Vagina (tissue), 2 donors: Measurements from ENCODE around the gene TIAM2. TPM values are rescaled to one million over a fixed set of nuclear protein-coding genes. Genes with fewer than 3 reads are reported as not detected.
"Not testable (repeated sequence)": the region's sequence is repeated elsewhere in the genome, so short reads cannot be mapped to it uniquely, and the experiment has no call there.

ENCODE experiments used
- DNase-seq, 2 donors: peaks; one replicate each; pipeline ENCODE4 v3.0.0-alpha.2; 2017; ENCODE audit errors: extremely low spot score in 2 of 2
- H3K27ac ChIP-seq: fragments of 200-600 bp; sonication (generic); one replicate; pipeline ENCODE4 v1.5.1; 2019
- H3K27me3 ChIP-seq: fragments of 200-600 bp; sonication (generic); one replicate; pipeline ENCODE4 v1.5.1; 2019
- H3K36me3 ChIP-seq, 2 donors: fragments of 200-600 bp; sonication (generic); one replicate each; pipeline ENCODE4 v1.5.1; 2017 to 2019
- H3K4me1 ChIP-seq: fragments of 200-600 bp; sonication (generic); one replicate; pipeline ENCODE4 v1.5.1; 2019
- H3K4me3 ChIP-seq, 2 donors: fragments of 200-600 bp; sonication (generic); 1 replicate in 1 of 2; 2 replicates in 1 of 2; pipeline ENCODE4 v1.5.1; 2016 to 2019
- H3K9me3 ChIP-seq: fragments of 200-600 bp; sonication (generic); one replicate; pipeline ENCODE4 v1.5.1; 2019
- CTCF ChIP-seq, 3 experiments: fragments of 450-650 bp in 2 of 3; fragments of 200-600 bp in 1 of 3; sonication (generic) in 1 of 3; IDR thresholded peaks; one replicate each; pipeline ENCODE4 v1.5.1; 2017 to 2019; ENCODE audit warnings: antibody characterized with exemption in 3 of 3, mild to moderate bottlenecking in 2 of 3, moderate library complexity in 2 of 3
- POLR2A ChIP-seq, 2 donors: fragments of 450-650 bp; IDR thresholded peaks; one replicate each; pipeline ENCODE4 v1.6.1; 2017; ENCODE audit warnings: antibody characterized with exemption in 2 of 2, mild to moderate bottlenecking in 2 of 2, moderate library complexity in 2 of 2
- POLR2AphosphoS5 ChIP-seq, 2 donors: sonication (generic); formaldehyde crosslinking; IDR thresholded peaks; one replicate each; pipeline ENCODE4 v1.9.0; 2017; ENCODE audit warnings: antibody characterized with exemption in 2 of 2, mild to moderate bottlenecking in 2 of 2, low read depth in 1 of 2; ENCODE audit not compliant: insufficient read depth in 1 of 2
- intact Hi-C: fragments of 100-400 bp; cut with DNase I; formaldehyde crosslinking; loops from one replicate; pipeline ENCODE4 v1.15.1; 2023
- total RNA-seq: library from RNA; depleted of rRNA; stranded (reverse); fragments of >200 nt; gene quantifications from one replicate; pipeline ENCODE4 v1.2.3, GENCODE V29; 2016

TIAM2 gene
- total RNA-seq, 1 donor from 2014 or later: 11.5 TPM

GRCh38 chr6:155091756-155092155 is 96.6 kb downstream of the TIAM2 start:
- Histone ChIP-seq H3K9me3 (no peaks in the 10 kb centered on the region), H3K4me1 (no peaks in the 10 kb centered on the region), H3K36me3 (no peaks in the 10 kb centered on the region), H3K27ac (no peak overlapping the region), H3K27me3 (no peaks in the 10 kb centered on the region), H3K4me3 (no peak overlapping the region)
- intact Hi-C loops: no loop called here
- no peak for DNase-seq
- no peak for TF ChIP-seq POLR2A (IDR thresholded peaks at IDR 0.05)
- TF ChIP-seq POLR2AphosphoS5 (IDR thresholded peaks at IDR 0.05; ENCODE audit: insufficient read depth in 1 of 2, low read depth in 1 of 2): no peak
- no peak for TF ChIP-seq CTCF (IDR thresholded peaks at IDR 0.05)

- Histone ChIP-seq H3K9me3 (no peaks in the 10 kb centered on the region), H3K36me3 (no peaks in the 10 kb centered on the region), H3K4me1 (no peaks in the 10 kb centered on the region), H3K4me3 (no peak overlapping the region), H3K27ac (no peak overlapping the region), H3K27me3 (no peaks in the 10 kb centered on the region)
- no peak for TF ChIP-seq POLR2AphosphoS5 (IDR thresholded peaks at IDR 0.05; ENCODE audit: insufficient read depth in 1 of 2, low read depth in 1 of 2)
- no peak for TF ChIP-seq POLR2A (IDR thresholded peaks at IDR 0.05)
- TF ChIP-seq CTCF (IDR thresholded peaks at IDR 0.05): no peak
- intact Hi-C loops: no loop called here
- DNase-seq: no peak
Observed at GRCh38 chr6:155093430-155093829, 98.3 kb downstream of the TIAM2 start.

GRCh38 chr6:155100087-155100486 is 105.0 kb downstream of the TIAM2 start:
- no peak for DNase-seq
- TF ChIP-seq CTCF (IDR thresholded peaks at IDR 0.05) (no peak), POLR2A (IDR thresholded peaks at IDR 0.05) (no peak), POLR2AphosphoS5 (IDR thresholded peaks at IDR 0.05; ENCODE audit: insufficient read depth in 1 of 2, low read depth in 1 of 2) (no peak)
- Histone ChIP-seq H3K36me3 (no peaks in the 10 kb centered on the region), H3K4me3 (no peak overlapping the region), H3K4me1 (no peaks in the 10 kb centered on the region), H3K27me3 (no peaks in the 10 kb centered on the region), H3K27ac (no peak overlapping the region), H3K9me3 (no peaks in the 10 kb centered on the region)
- intact Hi-C loops: no loop called here

- Histone ChIP-seq H3K27ac (no peak overlapping the region), H3K4me3 (no peak overlapping the region), H3K27me3 (no peaks in the 10 kb centered on the region), H3K9me3 (no peaks in the 10 kb centered on the region), H3K4me1 (no peaks in the 10 kb centered on the region), H3K36me3 (no peaks in the 10 kb centered on the region)
- intact Hi-C loops: no loop called here
- no peak for DNase-seq
- TF ChIP-seq POLR2A (IDR thresholded peaks at IDR 0.05) (no peak), POLR2AphosphoS5 (IDR thresholded peaks at IDR 0.05; ENCODE audit: insufficient read depth in 1 of 2, low read depth in 1 of 2) (no peak), CTCF (IDR thresholded peaks at IDR 0.05) (no peak)
Observed at GRCh38 chr6:155100591-155100990, 105.5 kb downstream of the TIAM2 start.

GRCh38 chr6:155103083-155103645 is 108.0 kb downstream of the TIAM2 start:
- H3K4me1 ChIP-seq, DNase-seq, H3K27ac ChIP-seq, H3K36me3 ChIP-seq, H3K9me3 ChIP-seq, intact Hi-C loops, H3K4me3 ChIP-seq, H3K27me3 ChIP-seq: not testable (repeated sequence)
